HG02885 (cell line): ENCODE results near the gene RAI14.

Experiments
- ATAC-seq: cut with Tn5 transposase; IDR thresholded peaks from one replicate; pipeline ENCODE4 v1.9.1; 2021; ENCODE audit warnings: mild to moderate bottlenecking; ENCODE audit not compliant: unreplicated experiment, poor library complexity

The RAI14 gene

GRCh38 chr5:34673463-34674125, 17.5 kb downstream of the RAI14 start:
- no peak for ATAC-seq

GRCh38 chr5:34674187-34674586, 18.1 kb downstream of the RAI14 start:
- ATAC-seq: no peak

- no peak for ATAC-seq
These were observed 19.7 kb downstream of the RAI14 start for GRCh38 chr5:34675857-34676256.

- ATAC-seq: no peak
These were observed 20.3 kb downstream of the RAI14 start for GRCh38 chr5:34676416-34676815.

- no peak for ATAC-seq
These were observed 21.3 kb downstream of the RAI14 start for GRCh38 chr5:34677428-34677827.

- no peak for ATAC-seq
These were observed 24.8 kb downstream of the RAI14 start for GRCh38 chr5:34680896-34681295.

- no peak for ATAC-seq
These were observed 26.9 kb downstream of the RAI14 start for GRCh38 chr5:34682926-34683623.

- ATAC-seq: no peak
These were observed 28.3 kb downstream of the RAI14 start for GRCh38 chr5:34684281-34684979.

GRCh38 chr5:34684980-34685352, 28.8 kb downstream of the RAI14 start:
- no peak for ATAC-seq

GRCh38 chr5:34685485-34686165, 29.5 kb downstream of the RAI14 start:
- no peak for ATAC-seq

- no peak for ATAC-seq
These were observed 30.7 kb downstream of the RAI14 start for GRCh38 chr5:34686762-34687268.

- ATAC-seq: no peak
These were observed 31.3 kb downstream of the RAI14 start for GRCh38 chr5:34687269-34688011.

- no peak for ATAC-seq
These were observed 32.1 kb downstream of the RAI14 start for GRCh38 chr5:34688015-34688810.

GRCh38 chr5:34690301-34690700, 34.2 kb downstream of the RAI14 start:
- no peak for ATAC-seq

- no peak for ATAC-seq
These were observed 34.8 kb downstream of the RAI14 start for GRCh38 chr5:34690898-34691297.

GRCh38 chr5:34691326-34691725, 35.2 kb downstream of the RAI14 start:
- no peak for ATAC-seq

- no peak for ATAC-seq
These were observed 36.7 kb downstream of the RAI14 start for GRCh38 chr5:34692786-34693185.

- no peak for ATAC-seq
These were observed 37.9 kb downstream of the RAI14 start for GRCh38 chr5:34694012-34694411.

- no peak for ATAC-seq
These were observed 38.6 kb downstream of the RAI14 start for GRCh38 chr5:34694685-34695084.
